ENCODE results near the gene TMEM115.

Gene TMEM115

DNA sequence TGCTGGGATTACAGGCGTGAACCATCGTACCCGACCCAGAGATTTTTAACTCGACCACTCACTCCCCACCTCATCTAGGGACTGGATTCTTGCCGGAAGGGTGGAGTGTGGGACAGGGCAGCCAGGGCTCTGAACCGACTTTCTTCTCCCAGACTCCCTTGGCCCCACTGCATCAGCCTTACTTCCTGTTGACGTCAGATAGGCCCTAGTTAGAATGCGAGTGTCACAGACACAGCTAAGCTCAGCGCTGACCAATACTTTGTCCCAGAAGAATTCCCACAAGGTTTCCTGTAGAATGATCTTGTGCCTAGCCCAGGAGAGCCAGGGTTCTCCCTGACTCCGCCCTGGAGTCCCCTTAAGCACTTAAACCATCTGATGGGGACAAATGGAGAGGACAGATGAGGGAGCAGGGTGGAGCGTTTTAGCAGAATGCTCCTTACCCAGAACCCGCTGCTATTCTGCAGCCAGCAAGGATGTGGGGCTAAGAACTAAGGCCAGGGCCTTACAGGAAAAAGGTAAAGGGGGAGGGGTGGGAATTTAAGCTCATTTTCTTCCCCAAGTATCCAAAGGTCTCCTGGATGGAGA lies 25.5 kb downstream of the TMEM115 start:
- H3K27ac ChIP-seq (ENCODE audit: insufficient read depth, low read length, poor library complexity, severe bottlenecking), result peak overlapping the region; percentile 95
- H3K36me3 ChIP-seq (ENCODE audit: control insufficient read depth, insufficient read depth, low read length), result peaks cover 25% of the 10 kb centered on the region
- H3K9me3 ChIP-seq (ENCODE audit: control insufficient read depth, low read length), result no peaks in the 10 kb centered on the region
- no peak for DNase-seq
- peaks cover 31% of the 10 kb centered on the region for H3K4me1 ChIP-seq (ENCODE audit: control insufficient read depth, insufficient read depth, low read length, poor library complexity, severe bottlenecking)
- no peaks in the 10 kb centered on the region for H3K27me3 ChIP-seq (replicated peaks; ENCODE audit: control insufficient read depth, insufficient read depth, low read length, poor library complexity, severe bottlenecking)
- no peak overlapping the region for H3K4me3 ChIP-seq (ENCODE audit: insufficient read depth, low read depth, low read length, poor library complexity, severe bottlenecking)

DNA sequence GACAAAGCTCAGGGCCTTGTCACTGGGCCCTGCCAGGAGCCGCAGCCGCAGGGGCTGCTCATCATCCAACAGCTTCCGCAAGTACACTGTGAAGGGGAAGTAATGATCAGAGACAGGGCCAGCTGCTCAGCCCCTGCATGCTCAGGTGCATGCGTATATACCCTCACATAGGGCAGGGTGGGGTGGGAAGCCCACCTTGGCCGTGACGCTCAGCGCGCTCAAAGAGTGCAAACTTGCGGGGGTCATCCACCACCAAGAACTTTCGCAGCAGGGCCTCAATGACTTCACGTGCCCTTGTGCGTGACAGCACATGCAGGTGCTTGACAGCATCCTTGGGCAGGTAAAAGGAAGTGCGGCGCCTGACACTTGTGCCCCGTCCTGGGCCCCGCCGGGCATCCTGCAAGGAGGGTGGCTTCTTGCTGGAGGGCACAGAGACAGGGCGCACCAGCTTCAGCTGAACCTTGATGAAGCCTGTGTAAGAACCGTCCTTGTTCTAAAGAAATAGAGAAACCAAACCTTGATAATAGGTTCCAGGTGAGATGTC lies 27.9 kb downstream of the TMEM115 start:
- H3K4me3 ChIP-seq (ENCODE audit: insufficient read depth, low read depth, low read length, poor library complexity, severe bottlenecking), result no peak overlapping the region
- peaks cover 41% of the 10 kb centered on the region for H3K4me1 ChIP-seq (ENCODE audit: control insufficient read depth, insufficient read depth, low read length, poor library complexity, severe bottlenecking)
- H3K27ac ChIP-seq (ENCODE audit: insufficient read depth, low read length, poor library complexity, severe bottlenecking), result no peak overlapping the region
- peaks cover 25% of the 10 kb centered on the region for H3K36me3 ChIP-seq (ENCODE audit: control insufficient read depth, insufficient read depth, low read length)
- DNase-seq, result no peak
- no peaks in the 10 kb centered on the region for H3K9me3 ChIP-seq (ENCODE audit: control insufficient read depth, low read length)
- no peaks in the 10 kb centered on the region for H3K27me3 ChIP-seq (replicated peaks; ENCODE audit: control insufficient read depth, insufficient read depth, low read length, poor library complexity, severe bottlenecking)

DNA sequence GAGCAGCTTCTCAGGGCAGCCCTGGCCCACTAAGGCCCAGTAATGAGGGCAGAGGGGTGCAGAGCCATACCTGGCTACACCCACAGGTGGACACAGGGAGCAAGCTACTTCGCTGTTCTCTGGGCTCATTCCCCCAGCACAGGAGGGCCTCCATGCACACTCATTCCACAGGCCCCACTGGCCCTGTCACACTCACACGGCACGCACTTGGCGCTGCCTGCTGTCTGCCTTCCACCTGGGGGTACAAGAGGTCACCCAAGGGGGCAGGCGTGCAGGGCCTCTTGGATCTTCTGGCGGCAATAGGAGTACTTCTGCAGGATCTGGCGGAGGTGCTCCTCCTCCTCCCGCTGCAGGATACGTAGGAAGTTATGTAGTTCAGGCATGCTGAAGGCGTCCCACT lies 29.0 kb downstream of the TMEM115 start:
- peaks cover 25% of the 10 kb centered on the region for H3K36me3 ChIP-seq (ENCODE audit: control insufficient read depth, insufficient read depth, low read length)
- H3K27ac ChIP-seq (ENCODE audit: insufficient read depth, low read length, poor library complexity, severe bottlenecking), result no peak overlapping the region
- H3K27me3 ChIP-seq (replicated peaks; ENCODE audit: control insufficient read depth, insufficient read depth, low read length, poor library complexity, severe bottlenecking), result no peaks in the 10 kb centered on the region
- H3K4me3 ChIP-seq (ENCODE audit: insufficient read depth, low read depth, low read length, poor library complexity, severe bottlenecking), result no peak overlapping the region
- H3K9me3 ChIP-seq (ENCODE audit: control insufficient read depth, low read length), result no peaks in the 10 kb centered on the region
- peaks cover 33% of the 10 kb centered on the region for H3K4me1 ChIP-seq (ENCODE audit: control insufficient read depth, insufficient read depth, low read length, poor library complexity, severe bottlenecking)
- no peak for DNase-seq

DNA sequence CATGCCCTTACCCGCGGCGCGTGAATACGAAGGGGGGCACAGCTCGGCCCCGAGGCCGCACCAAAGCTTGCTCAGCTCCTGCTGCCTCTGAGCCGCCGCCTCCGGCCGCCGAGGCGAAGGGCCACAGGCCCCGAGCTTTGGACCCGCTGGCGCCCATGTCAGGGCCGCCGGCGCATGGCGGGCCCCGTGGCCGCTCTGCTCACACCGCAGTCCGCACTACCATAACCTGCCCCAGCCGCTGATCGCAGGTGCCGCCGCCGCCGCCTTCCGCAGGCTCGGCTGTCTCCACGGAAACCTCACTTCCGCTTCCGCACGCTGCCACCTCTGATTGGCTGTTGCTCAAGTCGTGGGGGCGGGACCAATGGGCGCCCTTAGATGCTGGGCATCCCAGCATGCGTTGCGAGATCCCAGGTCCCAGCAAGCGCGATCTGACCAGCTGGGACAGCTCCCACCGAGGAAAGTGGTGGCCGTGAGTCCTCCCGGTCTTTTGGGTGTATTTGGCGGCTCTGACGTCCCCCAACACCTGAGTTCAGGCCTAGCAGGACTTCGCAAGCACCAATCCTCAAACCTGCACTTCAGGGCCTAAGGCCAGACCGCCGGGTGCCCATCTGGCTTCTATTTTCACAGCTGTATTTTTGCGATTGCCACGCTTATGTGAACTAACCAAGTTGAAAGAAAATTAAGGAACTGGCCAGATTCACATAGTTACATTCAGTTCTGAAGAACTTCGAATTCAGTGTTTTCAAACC lies 31.2 kb downstream of the TMEM115 start, which contains the start of gene TUSC2:
TSS of gene TUSC2 (minus strand) at position 281 of the 749 bp plus-strand sequence. CDS start at position 157, 124 bp downstream.
- Histone ChIP-seq H3K36me3 (ENCODE audit: control insufficient read depth, insufficient read depth, low read length) (peaks cover 25% of the 10 kb centered on the region), H3K4me1 (ENCODE audit: control insufficient read depth, insufficient read depth, low read length, poor library complexity, severe bottlenecking) (peaks cover 17% of the 10 kb centered on the region)

DNA sequence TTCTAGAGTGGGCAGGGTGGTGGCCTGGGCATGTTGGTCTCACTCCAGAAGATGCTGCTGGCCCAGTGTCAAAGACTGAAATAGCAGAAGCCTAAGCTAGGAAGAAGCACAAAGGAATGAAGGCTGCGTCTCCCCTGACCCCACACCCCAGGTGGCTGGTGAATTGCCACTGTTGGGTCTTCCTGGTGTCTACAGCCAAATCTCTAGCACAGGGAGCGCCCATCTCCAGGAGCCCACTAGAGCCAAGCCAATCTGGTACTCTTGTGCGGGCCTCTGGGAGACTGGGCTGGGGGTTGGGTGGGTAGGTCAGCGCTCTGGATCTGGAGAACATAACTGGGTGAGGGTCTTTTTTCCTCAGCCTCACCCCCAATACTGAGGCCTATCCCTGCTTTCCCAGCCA lies 32.2 kb downstream of the TMEM115 start:
- H3K4me3 ChIP-seq (ENCODE audit: insufficient read depth, low read depth, low read length, poor library complexity, severe bottlenecking), result peak overlapping the region; percentile 84
- H3K27me3 ChIP-seq (replicated peaks; ENCODE audit: control insufficient read depth, insufficient read depth, low read length, poor library complexity, severe bottlenecking), result no peaks in the 10 kb centered on the region
- peaks cover 23% of the 10 kb centered on the region for H3K36me3 ChIP-seq (ENCODE audit: control insufficient read depth, insufficient read depth, low read length)
- H3K27ac ChIP-seq (ENCODE audit: insufficient read depth, low read length, poor library complexity, severe bottlenecking), result peak overlapping the region; percentile 79
- H3K4me1 ChIP-seq (ENCODE audit: control insufficient read depth, insufficient read depth, low read length, poor library complexity, severe bottlenecking), result peaks cover 17% of the 10 kb centered on the region
- no peak for DNase-seq
- no peaks in the 10 kb centered on the region for H3K9me3 ChIP-seq (ENCODE audit: control insufficient read depth, low read length)

More for the DNA sequence above, 31.2 kb downstream of the TMEM115 start, which contains the start of gene TUSC2:
- peak; percentile 90 to 94 (median 91) for DNase-seq
- Histone ChIP-seq H3K9me3 (ENCODE audit: control insufficient read depth, low read length) (no peaks in the 10 kb centered on the region), H3K4me3 (ENCODE audit: insufficient read depth, low read depth, low read length, poor library complexity, severe bottlenecking) (peak within 1 kb of the TSS; percentile 84), H3K27me3 (replicated peaks; ENCODE audit: control insufficient read depth, insufficient read depth, low read length, poor library complexity, severe bottlenecking) (no peaks in the 10 kb centered on the region), H3K27ac (ENCODE audit: insufficient read depth, low read length, poor library complexity, severe bottlenecking) (peak within 1 kb of the TSS; percentile 79)

DNA sequence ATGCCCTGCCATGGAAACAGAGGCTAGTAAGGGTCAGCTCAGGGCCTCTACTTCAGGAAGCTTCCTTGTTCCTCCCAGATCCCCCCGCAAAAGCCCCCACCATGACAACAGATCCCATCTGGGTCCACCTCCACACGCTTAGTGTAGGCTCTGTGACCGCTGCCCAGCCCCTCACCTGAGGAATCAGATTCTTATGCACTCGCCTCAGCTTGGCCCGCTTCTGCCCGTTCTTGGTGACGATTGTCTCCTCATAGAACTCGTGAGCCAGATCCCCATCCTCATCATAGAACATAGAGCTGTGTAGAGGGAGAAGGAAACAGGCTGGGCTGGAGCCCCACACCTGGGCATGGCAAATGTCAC lies 33.2 kb downstream of the TMEM115 start:
- peaks cover 13% of the 10 kb centered on the region for H3K36me3 ChIP-seq (ENCODE audit: control insufficient read depth, insufficient read depth, low read length)
- DNase-seq, result no peak
- no peak overlapping the region for H3K4me3 ChIP-seq (ENCODE audit: insufficient read depth, low read depth, low read length, poor library complexity, severe bottlenecking)
- H3K9me3 ChIP-seq (ENCODE audit: control insufficient read depth, low read length), result no peaks in the 10 kb centered on the region
- no peak overlapping the region for H3K27ac ChIP-seq (ENCODE audit: insufficient read depth, low read length, poor library complexity, severe bottlenecking)
- H3K27me3 ChIP-seq (replicated peaks; ENCODE audit: control insufficient read depth, insufficient read depth, low read length, poor library complexity, severe bottlenecking), result no peaks in the 10 kb centered on the region
- peaks cover 24% of the 10 kb centered on the region for H3K4me1 ChIP-seq (ENCODE audit: control insufficient read depth, insufficient read depth, low read length, poor library complexity, severe bottlenecking)

DNA sequence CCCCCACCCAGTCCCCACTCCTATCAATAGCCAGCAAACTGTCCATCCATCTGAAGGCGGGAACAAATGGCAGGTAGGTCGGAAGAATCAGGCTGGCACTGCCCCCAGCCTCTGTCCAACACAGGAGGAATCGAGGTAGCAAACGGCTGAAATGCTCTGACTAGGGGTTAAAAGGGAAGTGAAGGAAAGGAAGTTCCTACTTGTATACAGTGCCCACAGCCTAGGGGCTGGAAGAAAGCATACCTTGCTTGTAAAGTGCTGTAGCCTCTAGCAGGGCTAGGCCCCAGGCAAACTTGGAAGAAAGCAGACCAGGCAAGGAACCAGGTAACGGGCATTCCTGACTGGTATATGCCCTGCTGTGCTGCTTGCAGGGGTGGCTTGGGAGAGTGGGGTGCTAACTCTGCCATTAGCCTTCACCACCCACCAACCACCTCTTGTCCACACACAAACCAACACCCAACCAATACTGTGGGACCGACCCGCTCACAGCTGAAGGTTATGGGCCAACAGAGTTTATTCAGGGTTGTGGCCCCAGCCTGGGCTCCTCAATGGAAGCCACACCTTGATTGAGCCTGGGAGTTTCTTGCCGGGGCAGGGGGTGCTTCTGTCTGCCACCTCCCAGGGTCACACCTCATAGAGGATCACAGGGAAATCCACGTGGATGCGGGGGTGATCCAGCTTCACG lies 33.7 kb downstream of the TMEM115 start:
- H3K27me3 ChIP-seq (replicated peaks; ENCODE audit: control insufficient read depth, insufficient read depth, low read length, poor library complexity, severe bottlenecking), result no peaks in the 10 kb centered on the region
- H3K36me3 ChIP-seq (ENCODE audit: control insufficient read depth, insufficient read depth, low read length), result peaks cover 8% of the 10 kb centered on the region
- H3K4me3 ChIP-seq (ENCODE audit: insufficient read depth, low read depth, low read length, poor library complexity, severe bottlenecking), result no peak overlapping the region
- DNase-seq, result no peak
- peaks cover 28% of the 10 kb centered on the region for H3K4me1 ChIP-seq (ENCODE audit: control insufficient read depth, insufficient read depth, low read length, poor library complexity, severe bottlenecking)
- H3K27ac ChIP-seq (ENCODE audit: insufficient read depth, low read length, poor library complexity, severe bottlenecking), result no peak overlapping the region
- no peaks in the 10 kb centered on the region for H3K9me3 ChIP-seq (ENCODE audit: control insufficient read depth, low read length)

DNA sequence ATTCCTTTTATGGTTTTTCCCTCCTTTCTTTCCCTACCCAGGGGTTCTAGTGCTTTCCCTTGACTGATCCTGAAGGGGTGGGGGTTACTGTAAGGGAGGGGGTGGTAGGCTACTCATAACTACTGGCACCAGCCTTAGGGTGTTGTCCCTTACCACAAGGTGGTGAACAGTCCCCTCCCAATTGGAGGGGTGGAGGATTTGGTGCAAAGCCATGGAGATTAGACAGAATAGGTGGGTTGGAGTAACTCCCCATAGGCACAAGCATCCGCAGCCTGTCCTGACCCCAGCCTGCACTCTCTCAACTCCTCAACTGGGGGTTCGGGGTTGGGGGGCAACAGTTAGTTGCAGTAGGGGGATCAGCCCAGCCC lies 34.2 kb downstream of the TMEM115 start:
- Histone ChIP-seq H3K27ac (ENCODE audit: insufficient read depth, low read length, poor library complexity, severe bottlenecking) (no peak overlapping the region), H3K9me3 (ENCODE audit: control insufficient read depth, low read length) (no peaks in the 10 kb centered on the region), H3K4me1 (ENCODE audit: control insufficient read depth, insufficient read depth, low read length, poor library complexity, severe bottlenecking) (peaks cover 34% of the 10 kb centered on the region), H3K27me3 (replicated peaks; ENCODE audit: control insufficient read depth, insufficient read depth, low read length, poor library complexity, severe bottlenecking) (no peaks in the 10 kb centered on the region), H3K36me3 (ENCODE audit: control insufficient read depth, insufficient read depth, low read length) (peaks cover 2% of the 10 kb centered on the region), H3K4me3 (ENCODE audit: insufficient read depth, low read depth, low read length, poor library complexity, severe bottlenecking) (no peak overlapping the region)
- no peak for DNase-seq

DNA sequence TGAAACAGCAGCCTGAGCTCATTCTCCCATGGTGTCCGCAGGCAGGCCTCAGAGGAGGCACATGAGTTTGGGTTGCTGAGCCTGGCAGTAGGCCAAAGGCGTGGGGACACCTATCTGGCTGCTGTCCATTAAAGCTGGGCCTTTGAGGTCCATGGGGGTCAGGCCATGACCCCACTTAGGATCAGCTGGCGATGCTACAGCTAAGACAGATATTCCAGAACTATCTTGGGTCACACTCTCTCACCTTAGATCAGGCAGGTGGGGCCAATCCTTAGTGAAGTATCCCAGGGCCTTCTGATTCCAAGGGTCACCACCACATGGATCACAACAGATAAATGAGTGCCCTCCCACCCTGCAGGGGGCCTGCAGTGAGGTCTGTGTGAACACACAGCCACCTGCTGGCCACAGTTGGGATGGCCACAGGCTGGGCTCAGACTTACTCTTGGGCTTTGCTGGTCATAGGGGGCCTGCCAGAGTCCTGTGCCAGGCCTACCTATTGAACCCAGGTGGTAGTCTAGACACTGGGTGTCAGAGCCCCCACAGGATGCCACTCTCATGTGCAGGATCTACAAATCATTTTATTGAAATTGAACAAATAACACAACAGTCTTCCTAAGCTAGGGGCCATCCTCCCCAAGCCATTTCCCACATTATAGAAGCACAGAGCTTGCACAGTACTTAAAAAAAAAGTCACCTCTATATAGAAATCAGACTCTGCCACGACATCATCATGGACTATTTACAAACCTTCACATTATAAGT lies 34.8 kb downstream of the TMEM115 start:
- peak in 2 of 3 donors; percentile 34 to 39 for DNase-seq
- Histone ChIP-seq H3K27ac (ENCODE audit: insufficient read depth, low read length, poor library complexity, severe bottlenecking) (no peak overlapping the region), H3K4me3 (ENCODE audit: insufficient read depth, low read depth, low read length, poor library complexity, severe bottlenecking) (no peak overlapping the region), H3K4me1 (ENCODE audit: control insufficient read depth, insufficient read depth, low read length, poor library complexity, severe bottlenecking) (peaks cover 38% of the 10 kb centered on the region), H3K36me3 (ENCODE audit: control insufficient read depth, insufficient read depth, low read length) (no peaks in the 10 kb centered on the region), H3K9me3 (ENCODE audit: control insufficient read depth, low read length) (no peaks in the 10 kb centered on the region), H3K27me3 (replicated peaks; ENCODE audit: control insufficient read depth, insufficient read depth, low read length, poor library complexity, severe bottlenecking) (no peaks in the 10 kb centered on the region)
